Trophoblast cell (in vitro differentiated cells and primary cell): ENCODE data around the gene CLCN4.

Experiments used
- DNase-seq, 2 donors: peaks; one replicate each; pipeline ENCODE4 v3.0.0-alpha.2; 2016
- H2AFZ ChIP-seq: 2 replicates; pipeline ENCODE4 v1.6.1; 2013; ENCODE audit warnings: low read length, moderate library complexity, mild to moderate bottlenecking; ENCODE audit not compliant: insufficient read depth, poor library complexity
- H2AK5ac ChIP-seq: 2 replicates; pipeline ENCODE4 v1.6.1; 2013; ENCODE audit warnings: mild to moderate bottlenecking, low read length
- H2BK120ac ChIP-seq: 2 replicates; pipeline ENCODE4 v1.6.1; 2013; ENCODE audit warnings: low read length, mild to moderate bottlenecking, moderate library complexity; ENCODE audit not compliant: insufficient read depth, poor library complexity
- H2BK12ac ChIP-seq: 2 replicates; pipeline ENCODE4 v1.6.1; 2013; ENCODE audit warnings: mild to moderate bottlenecking, low read length, moderate library complexity
- H2BK5ac ChIP-seq: 2 replicates; pipeline ENCODE4 v1.6.1; 2013; ENCODE audit warnings: low read length, low read depth, moderate library complexity, mild to moderate bottlenecking; ENCODE audit not compliant: poor library complexity
- H3K14ac ChIP-seq: 2 replicates; pipeline ENCODE4 v1.6.1; 2013; ENCODE audit warnings: mild to moderate bottlenecking, low read length
- H3K18ac ChIP-seq: 2 replicates; pipeline ENCODE4 v1.6.1; 2013; ENCODE audit warnings: mild to moderate bottlenecking, low read length
- H3K23ac ChIP-seq: 2 replicates; pipeline ENCODE4 v1.6.1; 2013; ENCODE audit warnings: low read length
- H3K27ac ChIP-seq: 2 replicates; pipeline ENCODE4 v1.5.1; 2013; ENCODE audit warnings: low read depth, mild to moderate bottlenecking, inconsistent platforms, low read length, moderate library complexity
- H3K27me3 ChIP-seq: 2 replicates; pipeline ENCODE4 v1.6.1; 2013; ENCODE audit warnings: inconsistent platforms, mild to moderate bottlenecking, low read length, moderate library complexity; ENCODE audit not compliant: insufficient read depth
- H3K36me3 ChIP-seq, 2 experiments: 1 replicate in 1 of 2; 2 replicates in 1 of 2; pipeline ENCODE4 v1.6.1; 2013; ENCODE audit warnings: low read length in 2 of 2, mild to moderate bottlenecking in 2 of 2, moderate library complexity in 1 of 2; ENCODE audit not compliant: insufficient read depth in 2 of 2, control insufficient read depth in 1 of 2
- H3K4ac ChIP-seq: 2 replicates; pipeline ENCODE4 v1.6.1; 2013; ENCODE audit warnings: low read depth, mild to moderate bottlenecking, low read length, moderate library complexity
- H3K4me1 ChIP-seq, 2 experiments: 1 replicate in 1 of 2; 2 replicates in 1 of 2; pipeline ENCODE4 v1.6.1; 2013; ENCODE audit warnings: low read length in 2 of 2, mild to moderate bottlenecking in 2 of 2, moderate library complexity in 1 of 2; ENCODE audit not compliant: insufficient read depth in 2 of 2, control insufficient read depth in 1 of 2
- H3K4me2 ChIP-seq: 2 replicates; pipeline ENCODE4 v1.6.1; 2013; ENCODE audit warnings: inconsistent platforms, mild to moderate bottlenecking, low read length, moderate library complexity
- H3K4me3 ChIP-seq: 2 replicates; pipeline ENCODE4 v1.5.1; 2013; ENCODE audit warnings: mild to moderate bottlenecking, low read depth, low read length, inconsistent platforms
- H3K79me1 ChIP-seq: one replicate; pipeline ENCODE4 v1.6.1; 2013; ENCODE audit warnings: low read length
- H3K79me2 ChIP-seq: 2 replicates; pipeline ENCODE4 v1.6.1; 2013; ENCODE audit warnings: low read length, mild to moderate bottlenecking; ENCODE audit not compliant: control insufficient read depth, insufficient read depth, poor library complexity
- H3K9ac ChIP-seq: 2 replicates; pipeline ENCODE4 v1.6.1; 2013; ENCODE audit warnings: mild to moderate bottlenecking, low read length
- H3K9me3 ChIP-seq: 2 replicates; pipeline ENCODE4 v1.6.1; 2013; ENCODE audit warnings: low read depth, mild to moderate bottlenecking, control low read depth, inconsistent platforms, low read length; ENCODE audit not compliant: insufficient read depth
- H4K12ac ChIP-seq: 2 replicates; pipeline ENCODE4 v1.6.1; 2013; ENCODE audit warnings: low read depth, mild to moderate bottlenecking, low read length, moderate library complexity
- H4K8ac ChIP-seq: 2 replicates; pipeline ENCODE4 v1.6.1; 2013; ENCODE audit warnings: low read depth, mild to moderate bottlenecking, low read length, moderate library complexity
- H4K91ac ChIP-seq: one replicate; pipeline ENCODE4 v1.6.1; 2013; ENCODE audit warnings: low read depth, mild to moderate bottlenecking, low read length, moderate library complexity
- WGBS: extraction: QIAGEN DNeasy Blood & Tissue Kit; methylation state at CpG from one replicate; pipeline ENCODE4 v1.1.7; 2013; ENCODE audit warnings: missing lambda C conversion rate; ENCODE audit not compliant: insufficient read length, insufficient coverage; ENCODE audit errors: extremely low coverage; 5-methylcytosine and 5-hydroxymethylcytosine counted together

The CLCN4 gene

GRCh38 chrX:10203617-10204016 is 46.8 kb downstream of the CLCN4 start:
- Histone ChIP-seq H3K9me3 (no peaks in the 10 kb centered on the region), H3K36me3 (no peaks in the 10 kb centered on the region), H2AFZ (no peak overlapping the region), H2BK120ac (no peak overlapping the region), H3K9ac (no peak overlapping the region), H4K91ac (no peak overlapping the region), H3K4ac (no peak overlapping the region), H3K4me1 (no peaks in the 10 kb centered on the region), H3K4me2 (no peak overlapping the region), H2BK5ac (no peak overlapping the region), H3K23ac (no peak overlapping the region), H3K18ac (no peak overlapping the region), H3K27ac (no peak overlapping the region), H3K79me2 (no peaks in the 10 kb centered on the region), H3K14ac (no peak overlapping the region), H2BK12ac (no peak overlapping the region), H3K4me3 (no peak overlapping the region), H4K12ac (no peak overlapping the region), H2AK5ac (no peak overlapping the region), H4K8ac (no peak overlapping the region), H3K27me3 (no peaks in the 10 kb centered on the region), H3K79me1 (no peaks in the 10 kb centered on the region)
- DNase-seq, result no peak
- WGBS, result no CpG with 5 or more reads among the region's 3 CpGs

- H4K8ac ChIP-seq, result no peak overlapping the region
- H3K79me1 ChIP-seq, result no peaks in the 10 kb centered on the region
- no peaks in the 10 kb centered on the region for H3K9me3 ChIP-seq
- H3K23ac ChIP-seq, result no peak overlapping the region
- peaks cover 0 to 2% of the 10 kb centered on the region in 2 experiments for H3K36me3 ChIP-seq
- no peak overlapping the region for H3K4me2 ChIP-seq
- H3K27ac ChIP-seq, result no peak overlapping the region
- H4K12ac ChIP-seq, result no peak overlapping the region
- no peak overlapping the region for H3K18ac ChIP-seq
- no peak overlapping the region for H2AK5ac ChIP-seq
- no peak overlapping the region for H2AFZ ChIP-seq
- H3K27me3 ChIP-seq, result no peaks in the 10 kb centered on the region
- H2BK12ac ChIP-seq, result no peak overlapping the region
- WGBS, result no CpG with 5 or more reads among the region's 9 CpGs
- H3K79me2 ChIP-seq, result no peaks in the 10 kb centered on the region
- DNase-seq, result no peak
- H3K14ac ChIP-seq, result no peak overlapping the region
- no peak overlapping the region for H4K91ac ChIP-seq
- no peaks in the 10 kb centered on the region for H3K4me1 ChIP-seq
- H2BK5ac ChIP-seq, result no peak overlapping the region
- H2BK120ac ChIP-seq, result no peak overlapping the region
- no peak overlapping the region for H3K4me3 ChIP-seq
- no peak overlapping the region for H3K4ac ChIP-seq
- no peak overlapping the region for H3K9ac ChIP-seq
Measured at GRCh38 chrX:10206317-10206716, 49.5 kb downstream of the CLCN4 start.

- H2BK120ac ChIP-seq, result no peak overlapping the region
- no peaks in the 10 kb centered on the region for H3K27me3 ChIP-seq
- WGBS, result no CpG with 5 or more reads among the region's 11 CpGs
Measured at GRCh38 chrX:10208281-10208856, 51.6 kb downstream of the CLCN4 start.

GRCh38 chrX:10208953-10209352 is 52.2 kb downstream of the CLCN4 start:
- Histone ChIP-seq H3K14ac (no peak overlapping the region), H3K4ac (no peak overlapping the region), H2BK120ac (no peak overlapping the region), H3K23ac (no peak overlapping the region), H3K9me3 (no peaks in the 10 kb centered on the region), H3K79me2 (no peaks in the 10 kb centered on the region), H2AFZ (no peak overlapping the region), H2AK5ac (no peak overlapping the region), H3K4me2 (no peak overlapping the region), H4K12ac (no peak overlapping the region), H4K8ac (no peak overlapping the region), H3K9ac (no peak overlapping the region), H2BK5ac (no peak overlapping the region), H4K91ac (no peak overlapping the region), H3K18ac (no peak overlapping the region), H3K79me1 (no peaks in the 10 kb centered on the region), H3K27ac (no peak overlapping the region), H3K4me1 (no peaks in the 10 kb centered on the region), H3K4me3 (no peak overlapping the region), H3K27me3 (no peaks in the 10 kb centered on the region), H3K36me3 (peaks cover 2 to 3% of the 10 kb centered on the region in 2 experiments), H2BK12ac (no peak overlapping the region)
- WGBS, result no CpG with 5 or more reads among the region's 4 CpGs
- no peak for DNase-seq

More at GRCh38 chrX:10208281-10208856, 51.6 kb downstream of the CLCN4 start:
- H3K18ac ChIP-seq, result no peak overlapping the region
- H3K4ac ChIP-seq, result no peak overlapping the region
- no peak overlapping the region for H3K23ac ChIP-seq
- H3K36me3 ChIP-seq, result peaks cover 0 to 2% of the 10 kb centered on the region in 2 experiments
- no peak overlapping the region for H2BK12ac ChIP-seq
- H2AK5ac ChIP-seq, result no peak overlapping the region
- no peaks in the 10 kb centered on the region for H3K4me1 ChIP-seq
- no peaks in the 10 kb centered on the region for H3K79me1 ChIP-seq
- no peak overlapping the region for H3K14ac ChIP-seq
- H2AFZ ChIP-seq, result no peak overlapping the region
- no peak overlapping the region for H4K91ac ChIP-seq
- H3K4me3 ChIP-seq, result no peak overlapping the region
- H2BK5ac ChIP-seq, result no peak overlapping the region
- no peak overlapping the region for H4K12ac ChIP-seq
- no peak overlapping the region for H3K27ac ChIP-seq
- DNase-seq, result no peak
- H4K8ac ChIP-seq, result no peak overlapping the region
- H3K9ac ChIP-seq, result no peak overlapping the region
- no peaks in the 10 kb centered on the region for H3K9me3 ChIP-seq
- no peaks in the 10 kb centered on the region for H3K79me2 ChIP-seq
- no peak overlapping the region for H3K4me2 ChIP-seq
